ENCODE data around the gene OPCML.

Gene OPCML

GRCh38 chr11:132785878-132786277 is 746.4 kb downstream of the OPCML start:
- TF ChIP-seq SNAI2 (CRISPR knock-in tag; IDR thresholded peaks at IDR 0.05) (no peak), ZNF565 (CRISPR knock-in tag; conservative IDR thresholded peaks at IDR 0.05; ENCODE audit: low read depth) (no peak), TCF4 (CRISPR knock-in tag; IDR thresholded peaks at IDR 0.05; ENCODE audit: borderline replicate concordance) (no peak), ZFP30 (CRISPR knock-in tag; IDR thresholded peaks at IDR 0.05) (no peak), ZC3H10 (CRISPR knock-in tag; IDR thresholded peaks at IDR 0.05) (no peak), ISL1 (CRISPR knock-in tag; IDR thresholded peaks at IDR 0.05) (no peak), CREB5 (CRISPR knock-in tag; IDR thresholded peaks at IDR 0.05; ENCODE audit: low read depth) (no peak), GLIS3 (CRISPR knock-in tag; IDR thresholded peaks at IDR 0.05) (no peak), PATZ1 (CRISPR knock-in tag; IDR thresholded peaks at IDR 0.05; ENCODE audit: borderline replicate concordance) (no peak), RARB (CRISPR knock-in tag; IDR thresholded peaks at IDR 0.05) (no peak), ZFP3 (CRISPR knock-in tag; IDR thresholded peaks at IDR 0.05) (no peak), ARNTL (CRISPR knock-in tag; IDR thresholded peaks at IDR 0.05; ENCODE audit: borderline replicate concordance, low read depth) (no peak), TOX (CRISPR knock-in tag; IDR thresholded peaks at IDR 0.05; ENCODE audit: borderline replicate concordance) (no peak), POU6F1 (CRISPR knock-in tag; IDR thresholded peaks at IDR 0.05; ENCODE audit: borderline replicate concordance, low read depth) (no peak), OSR1 (CRISPR knock-in tag; IDR thresholded peaks at IDR 0.05) (no peak), PPARA (CRISPR knock-in tag; IDR thresholded peaks at IDR 0.05; ENCODE audit: borderline replicate concordance) (no peak), ZNF70 (CRISPR knock-in tag; IDR thresholded peaks at IDR 0.05) (no peak), ESRRG (CRISPR knock-in tag; IDR thresholded peaks at IDR 0.05) (no peak)
- TF ChIP-seq, protein P1, sequence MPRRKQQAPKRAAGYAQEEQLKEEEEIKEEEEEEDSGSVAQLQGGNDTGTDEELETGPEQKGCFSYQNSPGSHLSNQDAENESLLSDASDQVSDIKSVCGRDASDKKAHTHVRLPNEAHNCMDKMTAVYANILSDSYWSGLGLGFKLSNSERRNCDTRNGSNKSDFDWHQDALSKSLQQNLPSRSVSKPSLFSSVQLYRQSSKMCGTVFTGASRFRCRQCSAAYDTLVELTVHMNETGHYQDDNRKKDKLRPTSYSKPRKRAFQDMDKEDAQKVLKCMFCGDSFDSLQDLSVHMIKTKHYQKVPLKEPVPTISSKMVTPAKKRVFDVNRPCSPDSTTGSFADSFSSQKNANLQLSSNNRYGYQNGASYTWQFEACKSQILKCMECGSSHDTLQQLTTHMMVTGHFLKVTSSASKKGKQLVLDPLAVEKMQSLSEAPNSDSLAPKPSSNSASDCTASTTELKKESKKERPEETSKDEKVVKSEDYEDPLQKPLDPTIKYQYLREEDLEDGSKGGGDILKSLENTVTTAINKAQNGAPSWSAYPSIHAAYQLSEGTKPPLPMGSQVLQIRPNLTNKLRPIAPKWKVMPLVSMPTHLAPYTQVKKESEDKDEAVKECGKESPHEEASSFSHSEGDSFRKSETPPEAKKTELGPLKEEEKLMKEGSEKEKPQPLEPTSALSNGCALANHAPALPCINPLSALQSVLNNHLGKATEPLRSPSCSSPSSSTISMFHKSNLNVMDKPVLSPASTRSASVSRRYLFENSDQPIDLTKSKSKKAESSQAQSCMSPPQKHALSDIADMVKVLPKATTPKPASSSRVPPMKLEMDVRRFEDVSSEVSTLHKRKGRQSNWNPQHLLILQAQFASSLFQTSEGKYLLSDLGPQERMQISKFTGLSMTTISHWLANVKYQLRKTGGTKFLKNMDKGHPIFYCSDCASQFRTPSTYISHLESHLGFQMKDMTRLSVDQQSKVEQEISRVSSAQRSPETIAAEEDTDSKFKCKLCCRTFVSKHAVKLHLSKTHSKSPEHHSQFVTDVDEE (CRISPR knock-in tag; IDR thresholded peaks at IDR 0.05): no peak
- no peak for ATAC-seq

- no peak for ATAC-seq
- no peak for TF ChIP-seq OSR1 (CRISPR knock-in tag; IDR thresholded peaks at IDR 0.05)
These were observed 747.9 kb downstream of the OPCML start for GRCh38 chr11:132784441-132784840.

DNA sequence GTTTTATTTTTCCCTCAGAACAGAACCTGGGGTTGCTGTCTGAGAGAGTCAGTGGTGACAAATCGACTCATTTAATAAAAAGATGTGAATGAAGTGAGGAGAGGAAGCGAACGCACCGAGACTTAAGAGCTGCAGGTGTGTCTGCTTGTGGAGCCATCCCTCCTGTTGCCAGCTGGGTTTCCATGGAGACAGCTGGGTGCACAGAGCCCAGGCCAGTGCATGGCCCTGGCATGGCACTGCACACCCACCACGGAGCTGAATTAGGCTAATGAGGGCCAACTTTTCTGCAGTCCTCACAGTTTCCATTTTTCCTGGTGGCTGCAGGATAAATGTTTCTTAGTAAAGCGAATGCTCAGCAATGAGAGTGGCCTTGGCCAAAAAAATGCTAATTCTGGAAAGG is 750.2 kb downstream of the OPCML start:
- TF ChIP-seq CREB5 (CRISPR knock-in tag; IDR thresholded peaks at IDR 0.05; ENCODE audit: low read depth) (no peak), PPARA (CRISPR knock-in tag; IDR thresholded peaks at IDR 0.05; ENCODE audit: borderline replicate concordance) (no peak), CSDC2 (CRISPR knock-in tag; IDR thresholded peaks at IDR 0.05) (no peak), SNAI2 (CRISPR knock-in tag; IDR thresholded peaks at IDR 0.05) (no peak), ZC3H10 (CRISPR knock-in tag; IDR thresholded peaks at IDR 0.05) (no peak), ZNF70 (CRISPR knock-in tag; IDR thresholded peaks at IDR 0.05) (no peak), ISL1 (CRISPR knock-in tag; IDR thresholded peaks at IDR 0.05) (no peak), TOX (CRISPR knock-in tag; IDR thresholded peaks at IDR 0.05; ENCODE audit: borderline replicate concordance) (no peak), ZNF8 (CRISPR knock-in tag; IDR thresholded peaks at IDR 0.05) (no peak), TCF4 (CRISPR knock-in tag; IDR thresholded peaks at IDR 0.05; ENCODE audit: borderline replicate concordance) (no peak), PATZ1 (CRISPR knock-in tag; IDR thresholded peaks at IDR 0.05; ENCODE audit: borderline replicate concordance) (no peak), GLIS3 (CRISPR knock-in tag; IDR thresholded peaks at IDR 0.05) (no peak), ZNF565 (CRISPR knock-in tag; conservative IDR thresholded peaks at IDR 0.05; ENCODE audit: low read depth) (no peak), ZFP3 (CRISPR knock-in tag; IDR thresholded peaks at IDR 0.05) (no peak)
- TF ChIP-seq, protein P2, sequence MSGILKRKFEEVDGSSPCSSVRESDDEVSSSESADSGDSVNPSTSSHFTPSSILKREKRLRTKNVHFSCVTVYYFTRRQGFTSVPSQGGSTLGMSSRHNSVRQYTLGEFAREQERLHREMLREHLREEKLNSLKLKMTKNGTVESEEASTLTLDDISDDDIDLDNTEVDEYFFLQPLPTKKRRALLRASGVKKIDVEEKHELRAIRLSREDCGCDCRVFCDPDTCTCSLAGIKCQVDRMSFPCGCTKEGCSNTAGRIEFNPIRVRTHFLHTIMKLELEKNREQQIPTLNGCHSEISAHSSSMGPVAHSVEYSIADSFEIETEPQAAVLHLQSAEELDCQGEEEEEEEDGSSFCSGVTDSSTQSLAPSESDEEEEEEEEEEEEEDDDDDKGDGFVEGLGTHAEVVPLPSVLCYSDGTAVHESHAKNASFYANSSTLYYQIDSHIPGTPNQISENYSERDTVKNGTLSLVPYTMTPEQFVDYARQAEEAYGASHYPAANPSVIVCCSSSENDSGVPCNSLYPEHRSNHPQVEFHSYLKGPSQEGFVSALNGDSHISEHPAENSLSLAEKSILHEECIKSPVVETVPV (CRISPR knock-in tag; IDR thresholded peaks at IDR 0.05): no peak
- no peak for ATAC-seq

All from SK-N-SH treated with all-trans-retinoic acid at 6 μM for 48 hours (cell line).